HL-60/S4 treated with retinoic acid at 250 ng/mL for 4 days and 3 days (cell line): ENCODE measurements around the gene OR52N4.
"Not testable (repeated sequence)": the region's sequence is repeated elsewhere in the genome, so short reads cannot be mapped to it uniquely, and the experiment has no call there.

Experiments
- in situ Hi-C: fragments of 300-500 bp; cut with MboI; formaldehyde crosslinking; loops from 2 replicates; pipeline ENCODE4 v1.7.0; 2022; ENCODE audit warnings: low sequenced_read_pairs

Gene OR52N4

GRCh38 chr11:5753943-5754342 is at the start of gene OR52N4:
Gene OR52N4, plus strand, starts transcription at chr11:5754243. Its CDS starts 498 bp downstream, at chr11:5754741.
- in situ Hi-C loops: no loop called here

GRCh38 chr11:5705688-5706087 is 48.4 kb upstream of the OR52N4 start:
- in situ Hi-C loops: no loop called here

- in situ Hi-C loops: no loop called here
Measured at GRCh38 chr11:5712507-5712906, 41.5 kb upstream of the OR52N4 start.

GRCh38 chr11:5713695-5714094 is 40.3 kb upstream of the OR52N4 start:
- in situ Hi-C loops: no loop called here

- in situ Hi-C loops: not testable (repeated sequence)
Measured at GRCh38 chr11:5716518-5716917, 37.5 kb upstream of the OR52N4 start.

- in situ Hi-C loops: no loop called here
Measured at GRCh38 chr11:5719703-5720495, 34.1 kb upstream of the OR52N4 start.

GRCh38 chr11:5722622-5723021 is 31.4 kb upstream of the OR52N4 start:
- in situ Hi-C loops: no loop called here

- in situ Hi-C loops: no loop called here
Measured at GRCh38 chr11:5726351-5726750, 27.7 kb upstream of the OR52N4 start.

- in situ Hi-C loops: no loop called here
Measured at GRCh38 chr11:5727691-5728090, 26.4 kb upstream of the OR52N4 start.

- in situ Hi-C loops: no loop called here
Measured at GRCh38 chr11:5736396-5736795, 17.6 kb upstream of the OR52N4 start, which contains the start of gene OR56B1. Gene OR56B1, plus strand, starts transcription at chr11:5736448. Its CDS starts 69 bp downstream, at chr11:5736517.

- in situ Hi-C loops: no loop called here
Measured at GRCh38 chr11:5737091-5737490, 17.0 kb upstream of the OR52N4 start.

GRCh38 chr11:5737670-5738392 is 16.2 kb upstream of the OR52N4 start:
- in situ Hi-C loops: no loop called here

GRCh38 chr11:5738431-5738830 is 15.6 kb upstream of the OR52N4 start:
- in situ Hi-C loops: no loop called here

GRCh38 chr11:5746614-5747013 is 7.4 kb upstream of the OR52N4 start:
- in situ Hi-C loops: no loop called here

GRCh38 chr11:5749836-5750235 is 4.2 kb upstream of the OR52N4 start:
- in situ Hi-C loops: no loop called here

- in situ Hi-C loops: no loop called here
Measured at GRCh38 chr11:5767056-5767455, 13.0 kb downstream of the OR52N4 start.

GRCh38 chr11:5783255-5783654 is 29.2 kb downstream of the OR52N4 start, which contains the start of gene OR52N5:
Gene OR52N5, minus strand, starts transcription at chr11:5783355. Its CDS starts 4,721 bp downstream, at chr11:5778634.
- in situ Hi-C loops: no loop called here

GRCh38 chr11:5791165-5791564 is 37.1 kb downstream of the OR52N4 start, which contains the start of gene OR52N1:
Gene OR52N1, minus strand, starts transcription at chr11:5791265. Its CDS starts 2,449 bp downstream, at chr11:5788816.
- in situ Hi-C loops: no loop called here

GRCh38 chr11:5796541-5796940 is 42.5 kb downstream of the OR52N4 start:
- in situ Hi-C loops: no loop called here

- in situ Hi-C loops: no loop called here
Measured at GRCh38 chr11:5803982-5804381, 49.9 kb downstream of the OR52N4 start.
